ENCODE measurements around the gene MSANTD1.
"Not testable (repeated sequence)": the region's sequence is repeated elsewhere in the genome, so short reads cannot be mapped to it uniquely, and the experiment has no call there.

MSANTD1 gene

DNA sequence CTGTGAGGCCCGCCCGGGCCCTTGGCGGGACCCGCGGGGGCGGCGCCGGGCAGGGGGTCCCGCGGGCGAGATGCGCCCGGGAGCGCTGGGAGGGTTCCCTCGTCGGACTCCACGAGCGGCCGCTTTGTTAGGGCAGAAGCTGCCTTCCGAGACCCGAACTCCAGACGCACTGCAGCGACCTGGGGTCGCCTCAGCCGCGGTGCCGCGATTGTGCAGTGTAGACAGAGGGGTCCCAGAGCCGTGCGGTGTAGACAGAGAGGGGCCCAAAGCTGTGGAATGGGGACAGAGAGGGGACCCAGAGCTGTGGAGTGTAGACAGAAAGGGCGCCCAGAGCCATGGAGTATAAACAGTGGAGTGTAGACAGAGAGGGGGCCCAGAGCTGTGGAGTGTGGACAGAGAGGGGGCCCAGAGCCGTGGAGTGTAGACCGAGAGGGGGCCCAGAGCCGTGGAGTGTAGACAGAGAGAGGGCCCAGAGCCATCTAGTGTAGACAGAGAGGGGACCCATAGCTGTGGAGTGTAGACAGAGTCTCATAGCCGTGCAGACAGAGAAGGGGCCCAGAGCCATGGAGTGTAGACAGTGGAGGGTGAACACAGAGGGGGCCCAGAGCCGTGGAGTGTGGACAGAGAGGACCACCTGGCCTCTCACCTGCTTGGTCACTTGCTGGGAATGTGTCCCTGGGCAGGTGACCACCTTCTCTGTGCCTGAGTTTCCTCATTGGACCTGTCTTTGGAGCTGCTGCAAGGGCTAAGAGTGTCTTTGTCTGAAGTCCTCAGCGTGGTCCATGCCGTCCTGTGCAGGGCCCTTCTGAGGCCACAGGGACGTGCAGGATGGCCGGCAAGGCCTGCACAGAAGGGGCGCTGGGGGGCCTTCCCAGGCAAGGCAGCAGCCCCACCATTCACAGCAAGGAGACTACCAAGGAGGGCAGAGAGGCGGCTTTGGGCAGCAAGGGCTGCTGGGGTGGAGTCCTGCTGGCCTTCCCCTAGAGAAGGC, 44.7 kb downstream of the MSANTD1 start:
- Mint-ChIP-seq H3K27me3 (no peaks in the 10 kb centered on the region), H3K4me1 (peaks cover 25% of the 10 kb centered on the region), H3K4me3 (peak overlapping the region; percentile 58)

DNA sequence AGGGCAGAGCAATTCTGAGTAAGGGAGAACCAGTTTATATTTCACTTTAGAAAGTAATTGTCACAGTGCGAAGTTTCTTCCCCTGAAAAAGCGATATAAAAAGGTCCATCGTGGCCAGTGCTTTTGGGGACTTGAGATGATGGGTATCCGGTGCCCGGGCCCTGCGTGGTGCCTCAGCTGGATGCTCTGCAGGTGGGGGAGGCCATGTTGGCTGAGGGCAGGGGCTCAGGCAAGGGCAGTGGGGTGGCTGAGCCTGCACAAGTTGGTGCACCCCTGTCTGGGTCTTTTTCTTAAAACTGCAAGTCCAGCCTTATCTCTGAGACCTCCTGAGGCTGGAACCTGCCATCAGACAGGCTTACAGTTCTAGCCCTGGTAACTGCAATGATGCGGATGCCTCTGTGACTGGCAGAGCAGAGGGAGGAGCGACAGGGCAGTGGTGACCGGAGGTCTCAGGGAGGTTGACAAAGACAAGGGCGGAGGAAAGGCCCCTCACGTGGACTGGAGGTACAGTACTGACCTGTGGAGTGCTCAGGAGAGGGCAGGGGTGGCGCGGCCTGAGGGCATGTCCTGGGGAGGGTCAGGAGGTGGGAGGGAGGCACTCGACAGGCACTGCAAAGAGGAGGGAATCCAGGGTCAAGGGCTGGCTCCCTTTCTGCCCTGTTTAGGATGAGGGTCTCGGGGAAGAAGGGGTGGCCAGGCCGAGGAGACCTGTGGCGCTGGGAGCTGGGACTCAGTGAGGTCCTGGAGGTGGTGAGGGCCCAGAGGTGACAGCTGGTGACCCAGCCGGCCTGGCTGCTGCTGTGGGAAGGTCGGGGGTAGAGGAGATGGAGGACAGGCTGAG, 45.7 kb downstream of the MSANTD1 start:
- Mint-ChIP-seq H3K4me3 (no peak overlapping the region), H3K4me1 (peaks cover 34% of the 10 kb centered on the region), H3K9me3 (no peaks in the 10 kb centered on the region), H3K36me3 (peaks cover 1% of the 10 kb centered on the region), H3K27me3 (no peaks in the 10 kb centered on the region), H3K27ac (no peak overlapping the region)

More for the DNA sequence above, 44.7 kb downstream of the MSANTD1 start:
- H3K36me3 Mint-ChIP-seq, result peaks cover 1% of the 10 kb centered on the region
- no peaks in the 10 kb centered on the region for H3K9me3 Mint-ChIP-seq
- H3K27ac Mint-ChIP-seq, result no peak overlapping the region

DNA sequence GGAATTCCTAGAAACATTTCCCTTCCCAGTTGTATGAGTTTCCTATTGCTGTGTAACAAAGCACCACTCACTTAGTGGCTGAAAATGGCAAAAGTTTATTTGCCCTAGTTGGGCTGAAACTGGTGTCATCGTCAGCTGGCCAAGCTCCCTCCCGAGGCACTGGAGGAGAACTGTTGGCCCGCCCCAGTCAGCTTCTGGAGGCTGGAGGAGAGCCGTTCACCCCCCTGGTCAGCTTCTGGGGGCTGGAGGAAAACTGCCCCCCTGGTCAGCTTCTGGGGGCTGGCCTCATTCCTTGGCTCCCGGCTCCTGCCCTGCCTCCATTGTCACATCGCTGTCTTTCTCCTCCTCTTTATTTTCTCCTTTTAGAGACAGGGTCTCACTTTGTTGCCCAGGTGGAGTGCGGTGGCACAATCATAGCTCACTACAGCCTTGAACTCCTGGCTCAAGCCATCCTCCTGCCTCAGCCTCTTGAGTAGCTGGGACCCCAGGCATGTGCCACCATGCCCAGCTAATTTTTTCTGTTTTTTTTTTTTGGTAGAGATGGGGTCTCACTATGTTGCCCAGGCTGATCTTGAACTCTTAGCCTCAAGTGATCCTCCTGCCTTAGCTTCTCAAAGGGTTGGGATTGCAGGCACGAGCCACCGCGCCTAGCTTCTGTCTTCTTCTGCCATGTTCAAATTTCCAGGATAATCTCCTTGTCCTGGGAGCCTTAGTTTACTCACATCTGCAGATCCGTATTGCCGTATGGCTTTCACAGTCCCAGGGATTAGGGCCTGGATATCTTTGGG, 47.1 kb downstream of the MSANTD1 start:
- Mint-ChIP-seq H3K4me3 (no peak overlapping the region), H3K27ac (no peak overlapping the region), H3K36me3 (peaks cover 1% of the 10 kb centered on the region), H3K27me3 (no peaks in the 10 kb centered on the region), H3K4me1 (peaks cover 43% of the 10 kb centered on the region), H3K9me3 (no peaks in the 10 kb centered on the region)

DNA sequence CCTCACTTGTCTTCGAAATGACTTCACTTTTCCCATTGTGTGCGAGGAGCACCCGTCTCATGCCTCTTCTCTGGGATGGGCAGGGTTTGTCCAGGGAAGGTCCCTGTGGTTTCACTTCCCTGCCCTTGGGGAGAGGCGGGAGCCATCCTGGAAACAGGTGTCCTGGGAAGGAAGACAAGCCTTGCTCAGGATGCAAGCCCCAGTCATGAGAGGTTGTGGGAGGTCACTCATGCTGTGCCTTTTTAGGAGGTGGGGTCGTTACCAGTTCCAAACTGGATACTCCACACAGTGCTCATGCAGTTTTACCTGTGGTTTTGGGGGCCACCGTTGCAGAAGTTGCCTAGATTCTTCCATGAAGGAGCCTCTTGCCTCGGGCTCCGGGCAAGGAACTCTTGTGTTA, 47.7 kb downstream of the MSANTD1 start:
- Mint-ChIP-seq H3K9me3 (no peaks in the 10 kb centered on the region), H3K4me1 (peaks cover 46% of the 10 kb centered on the region), H3K36me3 (peaks cover 1% of the 10 kb centered on the region), H3K27me3 (no peaks in the 10 kb centered on the region), H3K4me3 (no peak overlapping the region), H3K27ac (no peak overlapping the region)

DNA sequence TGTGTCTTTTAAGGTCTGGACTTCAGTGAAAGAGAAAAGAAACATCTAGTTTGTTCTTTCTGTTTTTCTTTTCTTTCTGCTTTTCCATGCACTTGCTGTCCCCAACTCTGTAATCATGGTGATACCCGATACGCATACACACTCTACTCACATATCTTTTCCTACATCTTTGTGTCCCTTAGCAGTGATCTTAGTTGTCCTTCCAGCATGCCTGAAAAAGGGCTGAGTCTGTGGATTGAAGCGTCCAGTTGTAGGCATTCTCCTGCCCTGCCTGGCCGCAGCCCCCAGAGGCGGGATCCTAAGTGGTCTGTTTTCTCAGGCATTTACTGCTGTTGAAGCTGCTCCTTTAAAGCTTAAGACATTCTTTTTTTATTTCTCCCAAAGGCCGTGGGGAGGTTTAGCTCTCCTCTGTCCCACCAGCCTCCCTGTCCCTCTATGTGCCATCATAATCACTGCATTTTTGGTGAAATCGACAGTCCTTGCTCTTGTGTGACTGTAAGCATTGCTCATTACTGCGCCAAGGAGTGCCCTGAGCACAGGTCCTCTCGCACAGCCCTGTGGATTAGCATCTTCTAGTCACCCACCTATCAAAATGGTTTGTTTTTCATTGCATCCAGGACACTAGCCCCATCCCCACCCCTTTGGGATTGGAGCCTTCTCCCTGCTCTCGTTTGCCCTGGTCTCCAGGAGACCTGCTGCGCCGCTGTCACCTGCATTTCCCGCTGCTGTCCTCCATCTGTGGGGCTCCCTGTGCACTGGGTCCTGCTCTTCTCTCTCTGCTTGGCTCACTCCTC, 48.3 kb downstream of the MSANTD1 start:
- Mint-ChIP-seq H3K9me3 (no peaks in the 10 kb centered on the region), H3K4me3 (no peak overlapping the region), H3K27ac (peak overlapping the region; percentile 87), H3K4me1 (peaks cover 49% of the 10 kb centered on the region), H3K27me3 (no peaks in the 10 kb centered on the region), H3K36me3 (peaks cover 1% of the 10 kb centered on the region)

DNA sequence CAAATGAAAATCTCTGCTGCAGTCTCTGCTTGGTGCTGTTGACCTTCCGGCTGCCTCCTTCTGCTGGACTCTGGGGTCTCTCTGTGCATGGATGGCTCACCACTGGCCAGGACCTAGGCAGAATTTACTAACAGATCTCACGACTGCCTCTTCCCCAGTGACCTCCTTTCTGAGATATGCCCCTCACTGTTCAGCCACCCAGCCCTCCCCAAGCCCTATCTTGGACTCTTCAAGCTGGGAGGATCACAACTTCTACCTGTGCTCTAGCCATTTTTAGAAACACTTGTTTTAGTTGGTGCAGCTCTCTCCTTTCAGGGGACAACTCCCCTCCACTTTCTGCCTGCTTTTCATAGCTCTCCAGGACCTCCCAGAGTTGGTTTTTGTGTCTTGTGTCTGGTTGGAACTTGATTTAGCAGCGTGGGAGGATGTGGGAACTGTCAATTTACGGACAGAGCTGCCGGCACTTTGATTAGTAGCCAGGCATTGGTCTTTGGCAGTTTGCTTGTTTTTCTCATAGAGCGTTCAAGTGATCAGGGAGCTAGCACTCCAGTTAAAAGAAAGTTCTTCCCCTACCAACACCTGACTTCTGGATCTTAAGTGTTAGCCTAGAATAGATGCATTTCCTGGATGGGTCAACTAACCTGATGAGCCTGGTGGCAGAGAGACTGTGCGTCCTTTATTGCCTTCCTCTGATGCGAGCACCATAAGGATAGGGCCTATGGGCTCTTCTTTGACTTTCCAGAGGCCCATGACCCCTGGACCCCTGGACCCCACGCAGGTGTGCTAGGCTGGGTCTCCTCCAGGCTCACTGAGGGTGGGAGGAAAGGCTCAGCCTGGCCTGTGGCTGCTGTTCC, 50.4 kb downstream of the MSANTD1 start:
- Mint-ChIP-seq H3K27me3 (no peaks in the 10 kb centered on the region), H3K36me3 (peaks cover 1% of the 10 kb centered on the region), H3K9me3 (no peaks in the 10 kb centered on the region), H3K4me3 (no peak overlapping the region), H3K27ac (no peak overlapping the region), H3K4me1 (peaks cover 62% of the 10 kb centered on the region)

DNA sequence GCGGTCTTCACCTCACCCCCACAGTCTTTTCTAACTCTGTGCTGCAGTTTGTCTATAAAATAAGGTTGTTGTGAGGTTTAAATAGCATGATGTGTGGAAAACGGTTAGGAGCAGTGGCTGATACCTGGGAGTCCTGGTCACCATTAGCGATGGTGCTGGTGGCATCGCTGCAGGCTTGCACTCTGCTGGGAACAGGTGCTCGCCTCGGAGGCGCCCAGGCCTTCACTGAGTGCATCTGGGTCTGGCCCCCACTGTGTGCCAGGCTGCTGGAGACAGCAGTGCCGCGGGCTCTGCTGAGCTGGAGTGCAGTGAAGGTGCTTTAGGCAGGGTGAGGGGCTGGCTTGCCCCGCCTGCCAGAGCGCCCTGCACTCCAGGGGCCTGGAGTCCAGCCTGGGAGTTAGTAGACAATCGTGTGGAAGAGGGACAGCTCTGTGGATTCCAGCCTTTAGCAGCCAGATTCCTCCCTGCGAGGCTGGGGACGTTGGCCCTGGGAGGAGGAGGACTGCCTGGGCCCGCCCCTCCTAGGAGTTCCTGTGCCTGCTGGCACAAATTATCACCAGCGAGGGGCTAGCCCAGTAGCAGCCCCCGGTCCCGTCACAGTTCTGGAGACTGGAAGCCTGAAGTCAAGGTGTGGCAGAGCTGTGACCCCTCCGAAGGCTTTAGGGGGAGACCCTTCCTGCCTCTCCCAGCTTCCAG, 51.2 kb downstream of the MSANTD1 start:
- Mint-ChIP-seq H3K27me3 (no peaks in the 10 kb centered on the region), H3K9me3 (no peaks in the 10 kb centered on the region), H3K4me3 (no peak overlapping the region), H3K36me3 (peaks cover 1% of the 10 kb centered on the region), H3K4me1 (peaks cover 66% of the 10 kb centered on the region), H3K27ac (no peak overlapping the region)

DNA sequence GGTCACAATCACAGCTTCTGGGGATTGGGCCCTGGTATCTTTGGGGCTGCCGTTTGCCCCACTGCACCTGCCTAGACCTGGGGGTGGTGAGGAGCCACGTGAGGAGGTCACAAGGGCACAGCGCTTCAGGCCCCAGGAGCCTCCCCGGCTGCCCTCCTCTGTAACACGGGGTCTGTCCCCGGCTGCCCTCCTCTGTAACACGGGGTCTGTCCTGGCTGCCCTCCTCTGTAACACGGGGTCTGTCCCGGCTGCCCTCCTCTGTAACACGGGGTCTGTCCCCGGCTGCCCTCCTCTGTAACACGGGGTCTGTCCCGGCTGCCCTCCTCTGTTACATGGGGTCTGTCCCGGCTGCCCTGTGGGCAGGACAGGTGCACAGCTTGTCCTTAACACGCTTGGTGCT, 51.9 kb downstream of the MSANTD1 start:
- not testable (repeated sequence) for H3K27ac Mint-ChIP-seq, H3K36me3 Mint-ChIP-seq, H3K9me3 Mint-ChIP-seq, H3K27me3 Mint-ChIP-seq
- Mint-ChIP-seq H3K4me3 (peak overlapping the region; percentile 90), H3K4me1 (peaks cover 74% of the 10 kb centered on the region)

DNA sequence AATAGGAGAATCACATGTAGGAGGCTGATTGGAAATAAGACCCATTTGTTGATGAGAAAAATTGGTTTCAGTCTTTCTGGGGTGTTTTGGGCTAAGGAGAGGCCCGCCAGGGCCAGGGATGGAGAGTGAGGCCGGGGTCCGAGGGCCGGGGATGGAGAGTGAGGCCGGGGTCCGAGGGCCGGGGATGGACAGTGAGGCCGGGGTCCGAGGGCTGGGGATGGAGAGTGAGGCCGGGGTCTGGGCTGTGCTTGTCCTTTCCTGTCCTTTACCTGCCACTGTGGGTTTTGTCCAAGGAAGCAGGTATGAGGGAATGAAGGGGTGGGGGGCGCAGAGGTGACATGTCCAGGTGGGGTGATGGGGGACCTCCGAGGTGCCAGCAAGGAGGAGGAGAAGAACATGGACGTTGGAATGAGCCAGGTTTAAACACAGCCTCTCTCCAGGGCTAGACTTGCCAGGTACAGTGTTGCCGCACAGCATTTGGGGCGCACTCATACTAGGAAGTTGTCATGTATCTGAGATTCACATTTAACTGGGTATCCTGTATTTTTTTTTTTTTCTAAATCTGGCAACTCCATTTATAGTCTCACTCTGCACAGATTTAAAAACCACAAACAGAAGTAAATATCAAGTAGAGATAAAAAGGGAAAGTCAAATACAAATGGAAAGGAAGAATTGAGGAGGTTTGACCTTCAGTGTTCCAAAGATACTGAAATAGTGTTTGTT, 52.7 kb downstream of the MSANTD1 start:
- peaks cover 78% of the 10 kb centered on the region for H3K4me1 Mint-ChIP-seq
- no peaks in the 10 kb centered on the region for H3K27me3 Mint-ChIP-seq
- peak overlapping the region; percentile 90 for H3K4me3 Mint-ChIP-seq
- no peaks in the 10 kb centered on the region for H3K9me3 Mint-ChIP-seq
- peak overlapping the region; percentile 76 for H3K27ac Mint-ChIP-seq
- H3K36me3 Mint-ChIP-seq, result peaks cover 1% of the 10 kb centered on the region

DNA sequence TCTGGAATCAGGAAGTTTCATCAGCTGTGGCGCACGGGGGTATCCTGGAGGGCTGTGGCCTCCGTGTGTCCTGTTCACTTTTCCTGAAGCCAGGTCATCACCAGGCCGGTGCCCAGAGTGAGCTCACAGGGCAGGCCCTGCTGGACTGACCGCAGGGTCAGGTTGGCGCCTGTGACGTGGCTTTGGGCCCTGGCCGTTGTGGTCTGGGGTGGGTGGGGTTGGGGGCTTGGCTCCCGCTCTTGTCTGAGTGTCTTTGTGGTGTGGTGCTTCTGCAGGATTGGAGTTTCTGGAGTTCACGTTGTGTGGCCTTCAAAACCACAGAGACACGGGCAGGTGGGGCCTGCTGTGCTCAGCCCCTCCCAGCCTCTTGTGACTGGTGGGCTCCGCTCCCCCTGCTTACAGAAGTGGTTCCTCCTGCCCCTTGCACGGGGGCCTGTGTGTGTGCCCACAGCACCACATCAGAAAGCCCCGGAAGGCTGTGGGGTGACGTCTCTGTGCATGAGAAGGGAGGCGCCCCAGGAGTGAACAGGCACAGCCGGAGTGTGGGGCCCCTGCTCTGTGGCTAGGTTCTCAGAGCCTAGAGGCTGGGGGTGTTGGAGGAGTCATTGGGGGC, 53.3 kb downstream of the MSANTD1 start:
- H3K9me3 Mint-ChIP-seq, result no peaks in the 10 kb centered on the region
- H3K4me1 Mint-ChIP-seq, result peaks cover 78% of the 10 kb centered on the region
- H3K27me3 Mint-ChIP-seq, result no peaks in the 10 kb centered on the region
- H3K4me3 Mint-ChIP-seq, result peak overlapping the region; percentile 90
- peak overlapping the region; percentile 79 for H3K27ac Mint-ChIP-seq
- H3K36me3 Mint-ChIP-seq, result peaks cover 1% of the 10 kb centered on the region

DNA sequence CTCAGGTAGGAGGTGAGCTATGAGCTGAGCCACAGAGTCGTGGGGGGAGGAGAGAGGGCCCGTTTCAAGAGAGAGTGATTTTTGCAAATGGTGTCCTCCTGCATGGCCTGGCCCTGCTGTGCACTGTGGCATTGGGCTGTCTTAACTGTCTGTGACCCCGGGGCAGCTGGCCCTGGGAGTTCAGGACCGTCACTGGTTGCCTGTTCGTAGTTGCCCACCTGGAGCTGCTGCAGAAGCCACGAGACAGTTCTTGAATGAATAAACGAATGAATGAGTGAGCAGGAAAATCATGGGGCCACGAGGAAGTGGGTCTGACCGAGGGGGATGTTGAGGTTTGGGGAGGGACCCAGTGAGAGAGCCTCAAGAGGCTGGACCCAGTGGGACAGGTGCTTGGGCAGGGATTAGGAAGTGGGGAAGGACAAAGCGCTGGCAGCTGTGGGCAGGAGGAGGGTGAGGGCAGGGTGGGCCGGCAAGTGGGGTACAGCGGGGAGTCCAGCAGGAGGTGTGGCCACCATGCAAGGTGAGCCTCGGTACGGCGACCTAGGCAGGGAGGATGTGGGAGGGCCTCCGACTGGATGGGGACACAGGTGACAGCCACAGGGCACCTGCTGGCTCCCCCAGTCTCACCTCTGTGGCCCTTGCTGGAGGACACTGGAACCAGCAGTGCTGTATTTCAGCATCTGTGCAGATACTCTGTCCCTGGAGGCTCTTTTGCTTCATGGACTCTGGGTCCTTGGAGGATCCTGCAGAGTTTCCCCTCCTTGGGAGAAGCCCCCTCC, 54.0 kb downstream of the MSANTD1 start:
- Mint-ChIP-seq H3K4me1 (peaks cover 78% of the 10 kb centered on the region), H3K27me3 (no peaks in the 10 kb centered on the region)

DNA sequence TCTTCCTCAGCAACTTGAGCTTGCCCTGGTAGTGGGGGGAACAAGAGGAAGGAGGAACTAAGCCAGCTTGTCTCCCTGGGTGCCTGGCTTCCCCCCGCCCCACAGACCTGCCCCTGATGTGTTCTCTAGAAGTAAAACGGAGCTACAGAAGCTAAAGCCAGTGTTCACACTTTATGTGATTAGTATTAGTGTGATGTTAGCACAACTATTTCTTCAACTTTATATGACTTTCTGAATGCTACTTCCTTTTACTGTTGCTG, 54.5 kb downstream of the MSANTD1 start:
- Mint-ChIP-seq H3K27ac (no peak overlapping the region), H3K36me3 (no peaks in the 10 kb centered on the region)

More for the DNA sequence above, 54.0 kb downstream of the MSANTD1 start:
- Mint-ChIP-seq H3K9me3 (no peaks in the 10 kb centered on the region), H3K36me3 (no peaks in the 10 kb centered on the region), H3K27ac (peak overlapping the region; percentile 79), H3K4me3 (peak overlapping the region; percentile 90)

More for the DNA sequence above, 54.5 kb downstream of the MSANTD1 start:
- Mint-ChIP-seq H3K27me3 (no peaks in the 10 kb centered on the region), H3K4me3 (peak overlapping the region; percentile 90), H3K9me3 (no peaks in the 10 kb centered on the region), H3K4me1 (peaks cover 74% of the 10 kb centered on the region)

All from activated naive CD4-positive, alpha-beta T cell treated with anti-CD3 and anti-CD28 coated beads, Interleukin-2, amount 50 U/mL, for 24 hours (primary cell).